Uterus (tissue), 4 donors: ENCODE data around the gene MARCHF6. TPM values are rescaled to one million over a fixed set of nuclear protein-coding genes. Genes with fewer than 3 reads are reported as not detected.
A peak's percentile ranks its signal among the peaks of the same experiment; 100 is the strongest.

Source experiments
- DNase-seq, 2 donors: peaks; one replicate each; pipeline ENCODE4 v3.0.0-alpha.2; 2019 to 2020
- H3K27ac ChIP-seq, 2 donors: fragments of 200-600 bp; sonication (generic); 1 replicate in 1 of 2; 2 replicates in 1 of 2; pipeline ENCODE4 v1.5.1; 2016 to 2018
- H3K27me3 ChIP-seq, 2 donors: fragments of 200-600 bp; sonication (generic); one replicate each; pipeline ENCODE4 v1.5.1; 2018 to 2019; ENCODE audit warnings: control low read depth in 1 of 2
- H3K36me3 ChIP-seq, 2 donors: fragments of 200-600 bp; sonication (generic); one replicate each; pipeline ENCODE4 v1.5.1; 2019; ENCODE audit warnings: control low read depth in 1 of 2
- H3K4me1 ChIP-seq, 2 donors: fragments of 200-600 bp; sonication (generic); one replicate each; pipeline ENCODE4 v1.5.1; 2018 to 2019; ENCODE audit warnings: control low read depth in 1 of 2
- H3K4me3 ChIP-seq, 2 donors: fragments of 200-600 bp; sonication (generic); 1 replicate in 1 of 2; 2 replicates in 1 of 2; pipeline ENCODE4 v1.5.1; 2018 to 2019; ENCODE audit warnings: mild to moderate bottlenecking in 1 of 2
- H3K9me3 ChIP-seq, 2 donors: fragments of 200-600 bp; sonication (generic); one replicate each; pipeline ENCODE4 v1.5.1; 2019; ENCODE audit warnings: control low read depth in 1 of 2
- POLR2A ChIP-seq, 2 donors: fragments of 450-650 bp; IDR thresholded peaks; one replicate each; pipeline ENCODE4 v1.6.1; 2016; ENCODE audit warnings: antibody characterized with exemption in 2 of 2, mild to moderate bottlenecking in 1 of 2, moderate library complexity in 1 of 2
- intact Hi-C: fragments of 100-400 bp; cut with DNase I; formaldehyde crosslinking; loops from one replicate; pipeline ENCODE4 v1.15.1; 2023; ENCODE audit warnings: low total_unique reads
- total RNA-seq, 4 donors: library from RNA; depleted of rRNA in 3 of 4; stranded (reverse); fragments of >200 nt in 3 of 4; gene quantifications; one replicate each; pipeline versions ENCODE4 v1.1.0 to v1.2.4, GENCODE V29; 2014 to 2023
- TF ChIP-seq, protein P1 (sequence below), 4 experiments: fragments of 200-600 bp in 2 of 4; fragments of 450-650 bp in 2 of 4; sonication (generic) in 2 of 4; IDR thresholded peaks; one replicate each; pipeline ENCODE4 v1.5.1; 2016 to 2019; ENCODE audit warnings: antibody characterized with exemption in 4 of 4, mild to moderate bottlenecking in 2 of 4, moderate library complexity in 1 of 4
- donor health status: DM: yes; HTN: yes; CAD: no.

Gene MARCHF6
- total RNA-seq, 4 donors from 2014 or later: 62.1 to 234 (median 178) TPM

DNA sequence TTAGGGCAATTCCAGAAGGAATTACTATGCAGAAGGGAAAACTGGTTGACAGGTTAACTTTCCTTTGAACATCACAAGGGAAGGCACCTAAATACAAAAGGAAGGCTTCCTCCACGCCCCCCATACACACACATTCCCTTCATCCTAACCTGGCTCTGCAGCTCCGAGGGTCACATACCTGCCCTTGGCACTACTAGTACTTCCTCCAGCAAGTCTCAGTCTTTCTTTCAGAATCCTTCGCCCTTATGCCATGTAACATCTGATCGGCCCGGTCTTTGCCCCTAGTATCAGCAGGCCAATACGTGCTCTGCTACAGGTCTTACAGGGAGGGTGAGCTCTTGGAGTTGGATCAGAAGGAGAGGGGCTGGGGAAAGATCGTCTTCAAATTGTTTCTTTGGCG lies 1.6 kb upstream of the MARCHF6 start:
- no peak for TF ChIP-seq POLR2A (IDR thresholded peaks at IDR 0.05)
- TF ChIP-seq, protein P1, sequence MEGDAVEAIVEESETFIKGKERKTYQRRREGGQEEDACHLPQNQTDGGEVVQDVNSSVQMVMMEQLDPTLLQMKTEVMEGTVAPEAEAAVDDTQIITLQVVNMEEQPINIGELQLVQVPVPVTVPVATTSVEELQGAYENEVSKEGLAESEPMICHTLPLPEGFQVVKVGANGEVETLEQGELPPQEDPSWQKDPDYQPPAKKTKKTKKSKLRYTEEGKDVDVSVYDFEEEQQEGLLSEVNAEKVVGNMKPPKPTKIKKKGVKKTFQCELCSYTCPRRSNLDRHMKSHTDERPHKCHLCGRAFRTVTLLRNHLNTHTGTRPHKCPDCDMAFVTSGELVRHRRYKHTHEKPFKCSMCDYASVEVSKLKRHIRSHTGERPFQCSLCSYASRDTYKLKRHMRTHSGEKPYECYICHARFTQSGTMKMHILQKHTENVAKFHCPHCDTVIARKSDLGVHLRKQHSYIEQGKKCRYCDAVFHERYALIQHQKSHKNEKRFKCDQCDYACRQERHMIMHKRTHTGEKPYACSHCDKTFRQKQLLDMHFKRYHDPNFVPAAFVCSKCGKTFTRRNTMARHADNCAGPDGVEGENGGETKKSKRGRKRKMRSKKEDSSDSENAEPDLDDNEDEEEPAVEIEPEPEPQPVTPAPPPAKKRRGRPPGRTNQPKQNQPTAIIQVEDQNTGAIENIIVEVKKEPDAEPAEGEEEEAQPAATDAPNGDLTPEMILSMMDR (IDR thresholded peaks at IDR 0.05): no peak
- DNase-seq: no peak
- no peak overlapping the region for H3K4me3 ChIP-seq
- no peaks in the 10 kb centered on the region for H3K36me3 ChIP-seq
- peaks cover 0 to 6% of the 10 kb centered on the region in 2 donors for H3K4me1 ChIP-seq
- no peaks in the 10 kb centered on the region for H3K27me3 ChIP-seq
- no peaks in the 10 kb centered on the region for H3K9me3 ChIP-seq
- intact Hi-C loops: no loop called here
- H3K27ac ChIP-seq: peak overlapping the region; percentile 90 to 99

DNA sequence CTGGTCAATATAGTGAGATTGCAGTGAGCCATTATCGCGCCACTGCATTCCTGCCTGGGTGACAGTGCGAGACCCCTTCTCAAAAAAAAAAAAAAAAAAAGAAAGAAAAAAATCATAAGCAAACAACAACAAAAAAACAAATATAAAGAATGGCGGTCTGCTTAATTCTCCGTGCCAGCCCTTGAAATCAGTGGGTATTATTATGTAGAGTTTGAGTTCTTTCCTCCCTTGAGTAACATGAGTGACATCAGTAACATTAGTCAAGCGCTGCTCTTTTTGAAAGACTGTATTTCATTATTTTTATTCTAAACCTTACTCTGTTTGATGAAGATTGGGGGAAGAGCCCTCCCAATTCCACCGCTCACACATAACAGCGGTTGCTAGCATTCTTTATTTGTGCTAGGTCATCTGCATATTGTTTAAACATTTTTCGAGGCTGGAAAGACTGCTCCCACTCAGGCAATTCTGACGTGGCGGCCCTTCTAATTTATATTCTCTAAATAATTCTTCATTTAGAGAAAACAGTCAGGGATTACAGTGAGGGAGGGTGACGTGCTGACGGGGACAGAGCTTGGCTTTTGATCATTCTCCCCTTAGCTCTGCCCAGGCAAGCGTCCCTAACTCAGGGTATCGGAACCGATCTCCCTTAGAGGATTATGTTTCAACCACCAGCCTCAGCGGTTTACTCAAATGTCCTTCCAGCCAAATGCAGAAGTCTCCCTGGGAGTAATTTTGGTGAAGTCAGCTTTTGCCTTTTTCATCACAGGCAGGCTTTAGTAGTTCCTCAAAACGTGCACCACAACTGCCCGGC lies 860 bp upstream of the MARCHF6 start:
- intact Hi-C loops: no loop called here
- no peaks in the 10 kb centered on the region for H3K27me3 ChIP-seq
- DNase-seq: no peak
- H3K36me3 ChIP-seq: no peaks in the 10 kb centered on the region
- H3K4me3 ChIP-seq: peak overlapping the region; percentile 76 to 80
- no peaks in the 10 kb centered on the region for H3K9me3 ChIP-seq
- TF ChIP-seq, protein P1 (IDR thresholded peaks at IDR 0.05): no peak
- TF ChIP-seq POLR2A (IDR thresholded peaks at IDR 0.05): no peak
- peak overlapping the region; percentile 90 to 99 for H3K27ac ChIP-seq
- H3K4me1 ChIP-seq: peaks cover 0 to 6% of the 10 kb centered on the region in 2 donors

DNA sequence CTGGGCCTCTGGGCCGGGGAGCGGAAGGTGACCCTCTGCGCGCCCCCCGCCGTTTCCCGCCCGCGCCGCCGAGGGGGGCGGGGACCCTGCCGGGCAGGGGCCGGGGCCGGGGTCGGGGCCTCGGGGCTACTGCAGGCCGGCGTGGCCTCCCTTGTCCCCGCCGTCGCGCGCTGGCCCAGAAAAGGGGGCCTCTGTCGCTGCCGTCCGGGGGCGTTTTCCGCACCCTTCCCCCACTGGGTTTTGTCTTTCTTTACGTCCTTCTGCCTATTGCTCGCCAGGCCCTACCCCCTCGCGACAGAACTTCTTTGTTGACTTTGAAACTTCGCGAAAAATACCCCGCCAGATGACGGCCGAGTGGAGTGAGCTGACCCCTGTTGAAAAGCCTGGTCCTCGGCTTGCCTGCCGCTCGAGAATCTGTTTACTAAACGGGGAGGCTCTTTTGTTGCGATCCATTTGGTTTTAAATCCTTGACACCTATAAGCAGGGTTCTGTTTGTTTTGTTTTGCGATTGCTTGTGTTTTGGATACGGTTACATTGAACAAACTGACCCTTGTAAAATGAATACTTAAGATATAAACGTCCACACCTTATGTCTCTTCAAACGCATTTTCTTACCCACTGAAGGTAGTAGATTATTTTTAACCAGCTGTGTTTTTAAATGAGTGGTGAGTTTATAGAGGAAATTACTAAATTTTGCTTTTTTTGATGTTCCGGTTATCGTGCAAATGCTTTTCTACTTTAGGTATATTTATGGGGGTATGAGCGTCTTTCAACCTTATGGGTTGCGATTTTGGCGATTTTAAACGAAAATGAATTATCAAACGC lies 765 bp downstream of the MARCHF6 start:
- intact Hi-C loops: no loop called here
- peaks cover 0 to 6% of the 10 kb centered on the region in 2 donors for H3K4me1 ChIP-seq
- H3K4me3 ChIP-seq: peak overlapping the region; percentile 76 to 80
- H3K27ac ChIP-seq: peak overlapping the region; percentile 90 to 99
- no peaks in the 10 kb centered on the region for H3K9me3 ChIP-seq
- H3K36me3 ChIP-seq: no peaks in the 10 kb centered on the region
- no peaks in the 10 kb centered on the region for H3K27me3 ChIP-seq
- peak in 1 of 2 donors; percentile 38 for DNase-seq
- TF ChIP-seq, protein P1 (IDR thresholded peaks at IDR 0.05): no peak
- no peak for TF ChIP-seq POLR2A (IDR thresholded peaks at IDR 0.05)

DNA sequence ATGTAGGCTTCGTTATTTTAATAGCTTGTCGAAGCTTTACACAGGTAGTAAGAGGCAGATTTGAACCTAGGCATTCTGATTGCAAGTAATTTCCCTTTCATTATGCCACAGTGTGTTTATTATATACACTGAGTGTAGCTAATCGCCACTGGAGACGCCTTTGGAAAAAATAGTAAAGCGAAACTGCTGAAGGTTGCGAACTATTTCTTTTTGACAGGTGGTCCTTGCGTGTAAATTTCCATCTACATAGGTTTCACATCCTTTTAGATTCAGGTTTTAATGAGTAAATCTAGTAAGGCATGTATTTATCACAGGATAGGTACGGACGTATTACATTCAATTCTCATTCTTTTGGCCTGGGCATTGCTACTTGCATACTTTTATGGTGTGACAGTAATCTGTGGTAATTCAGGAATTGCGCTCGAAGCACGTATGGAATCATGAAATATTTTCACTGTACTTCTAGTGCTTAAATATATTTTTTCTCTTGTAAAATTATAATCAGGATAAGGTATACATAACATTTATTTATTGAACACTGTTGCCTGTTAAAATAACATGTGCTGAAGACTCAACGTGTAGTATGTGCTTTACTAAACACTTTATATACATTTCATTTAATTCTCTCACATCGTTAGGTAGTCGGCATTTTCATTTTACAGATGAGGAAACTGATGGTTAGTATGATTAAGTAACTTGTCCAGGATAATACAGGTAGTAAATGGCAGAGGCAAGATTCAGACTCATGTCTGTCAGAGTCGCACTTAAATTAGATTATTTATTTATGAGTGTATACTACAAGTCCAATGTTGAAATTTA lies 1.8 kb downstream of the MARCHF6 start:
- H3K27me3 ChIP-seq: no peaks in the 10 kb centered on the region
- H3K4me3 ChIP-seq: peak overlapping the region; percentile 76 to 80
- DNase-seq: no peak
- intact Hi-C loops: no loop called here
- peaks cover 0 to 6% of the 10 kb centered on the region in 2 donors for H3K4me1 ChIP-seq
- no peaks in the 10 kb centered on the region for H3K9me3 ChIP-seq
- H3K36me3 ChIP-seq: no peaks in the 10 kb centered on the region
- TF ChIP-seq, protein P1 (IDR thresholded peaks at IDR 0.05): no peak
- TF ChIP-seq POLR2A (IDR thresholded peaks at IDR 0.05): no peak
- peak overlapping the region; percentile 90 to 99 for H3K27ac ChIP-seq
